HT-29 (cell line): Measurements from ENCODE around the gene ABCB9. TPM values are rescaled to one million over a fixed set of nuclear protein-coding genes. Genes with fewer than 3 reads are reported as not detected.

Experiments
- DNase-seq: peaks from one replicate; pipeline ENCODE4 v3.0.0-alpha.2; 2015; ENCODE audit warnings: low spot score
- total RNA-seq: library from RNA; depleted of rRNA; stranded (reverse); fragments of >200 nt; shearing (Covaris generic); gene quantifications from 2 replicates; pipeline ENCODE4 v1.2.3, GENCODE V29; 2014

Gene ABCB9
- total RNA-seq, 1 experiment from 2014 or later: 7.3 TPM

- no peak for DNase-seq
These were observed 28.7 kb upstream of the ABCB9 start for GRCh38 chr12:122994781-122995502.

GRCh38 chr12:122994140-122994675, 27.9 kb upstream of the ABCB9 start:
- no peak for DNase-seq

GRCh38 chr12:122992386-122992785, 26.1 kb upstream of the ABCB9 start:
- DNase-seq: no peak

GRCh38 chr12:122991623-122992275, 25.5 kb upstream of the ABCB9 start:
- DNase-seq: no peak

- no peak for DNase-seq
These were observed 24.8 kb upstream of the ABCB9 start for GRCh38 chr12:122990961-122991622.

- DNase-seq: no peak
These were observed 24.3 kb upstream of the ABCB9 start for GRCh38 chr12:122990561-122990960.

- no peak for DNase-seq
These were observed 23.7 kb upstream of the ABCB9 start for GRCh38 chr12:122989874-122990419.

- no peak for DNase-seq
These were observed 23.1 kb upstream of the ABCB9 start for GRCh38 chr12:122989225-122989839.

GRCh38 chr12:122988612-122989212, 22.4 kb upstream of the ABCB9 start:
- DNase-seq: no peak

GRCh38 chr12:122988036-122988435, 21.8 kb upstream of the ABCB9 start:
- DNase-seq: no peak

- DNase-seq: no peak
These were observed 21.1 kb upstream of the ABCB9 start for GRCh38 chr12:122987086-122987951.

- no peak for DNase-seq
These were observed 20.1 kb upstream of the ABCB9 start for GRCh38 chr12:122986258-122986871.

GRCh38 chr12:122985338-122986257, 19.3 kb upstream of the ABCB9 start:
- DNase-seq: no peak

GRCh38 chr12:122984612-122985337, 18.5 kb upstream of the ABCB9 start:
- no peak for DNase-seq

GRCh38 chr12:122983789-122984515, 17.7 kb upstream of the ABCB9 start:
- no peak for DNase-seq

- no peak for DNase-seq
These were observed 16.9 kb upstream of the ABCB9 start for GRCh38 chr12:122982963-122983788.

GRCh38 chr12:122982477-122982815, 16.2 kb upstream of the ABCB9 start:
- DNase-seq: no peak
